Spleen (tissue), 11 donors: ENCODE results near the gene RBSN. TPM values are rescaled to one million over a fixed set of nuclear protein-coding genes. Genes with fewer than 3 reads are reported as not detected.

Experiments used
- DNase-seq: peaks from one replicate; pipeline ENCODE4 v3.0.0-alpha.2; 2020
- H3K27ac ChIP-seq, 8 donors: fragments of 200-600 bp; sonication (generic) in 7 of 8; 1 replicate in 4 of 8; 2 replicates in 4 of 8; pipeline versions ENCODE4 v1.5.0 to v1.8.0; 2016 to 2021; ENCODE audit warnings: inconsistent platforms in 4 of 8, mild to moderate bottlenecking in 4 of 8, moderate library complexity in 1 of 8
- H3K27me3 ChIP-seq, 7 donors: fragments of 200-600 bp; sonication (generic) in 6 of 7; replicated peaks in 1 of 7; 1 replicate in 4 of 7; 2 replicates in 3 of 7; pipeline versions ENCODE4 v1.5.0 to v1.8.0; 2016 to 2021; ENCODE audit warnings: inconsistent platforms in 3 of 7, mild to moderate bottlenecking in 1 of 7
- H3K36me3 ChIP-seq, 6 donors: fragments of 200-600 bp; sonication (generic) in 5 of 6; 1 replicate in 4 of 6; 2 replicates in 2 of 6; pipeline versions ENCODE4 v1.5.0 to v1.8.0; 2016 to 2021; ENCODE audit warnings: inconsistent platforms in 2 of 6
- H3K4me1 ChIP-seq, 6 donors: fragments of 200-600 bp; sonication (generic) in 5 of 6; 1 replicate in 3 of 6; 2 replicates in 3 of 6; pipeline versions ENCODE4 v1.5.0 to v1.8.0; 2016 to 2021; ENCODE audit warnings: inconsistent platforms in 3 of 6
- H3K4me3 ChIP-seq, 8 donors: fragments of 200-600 bp; sonication (generic) in 7 of 8; 1 replicate in 4 of 8; 2 replicates in 4 of 8; pipeline versions ENCODE4 v1.5.0 to v1.8.0; 2016 to 2021; ENCODE audit warnings: inconsistent platforms in 4 of 8, mild to moderate bottlenecking in 4 of 8, moderate library complexity in 2 of 8
- H3K9me3 ChIP-seq, 8 donors: fragments of 200-600 bp; sonication (generic) in 7 of 8; 1 replicate in 4 of 8; 2 replicates in 4 of 8; pipeline versions ENCODE4 v1.5.0 to v1.8.0; 2016 to 2021; ENCODE audit warnings: inconsistent platforms in 4 of 8
- CTCF ChIP-seq, 11 experiments: fragments of 200-600 bp in 7 of 11; fragments of 450-650 bp in 4 of 11; sonication (generic) in 4 of 11; IDR thresholded peaks in 8 of 11; conservative IDR thresholded peaks in 3 of 11; 1 replicate in 7 of 11; 2 replicates in 4 of 11; pipeline versions ENCODE4 v1.4.0 to v1.8.0; 2016 to 2021; ENCODE audit warnings: antibody characterized with exemption in 11 of 11, inconsistent platforms in 4 of 11, mild to moderate bottlenecking in 1 of 11
- POLR2A ChIP-seq, 3 donors: fragments of 450-650 bp; IDR thresholded peaks; one replicate each; pipeline ENCODE4 v1.5.1; 2017; ENCODE audit warnings: antibody characterized with exemption in 3 of 3, mild to moderate bottlenecking in 1 of 3
- POLR2AphosphoS5 ChIP-seq, 3 donors: sonication (generic); formaldehyde crosslinking; IDR thresholded peaks; one replicate each; pipeline ENCODE4 v1.5.1; 2017; ENCODE audit warnings: antibody characterized with exemption in 3 of 3
- WGBS, 5 donors: extraction: QIAGEN DNeasy Blood & Tissue Kit in 3 of 5; methylation state at CpG; one replicate each; pipeline versions ENCODE4 v1.1.5 to v1.1.7; 2013 to 2018; 5-methylcytosine and 5-hydroxymethylcytosine counted together
- intact Hi-C: fragments of 100-400 bp; cut with DNase I; formaldehyde crosslinking; loops from one replicate; pipeline ENCODE4 v1.15.0; 2023; ENCODE audit warnings: low total_unique reads
- polyA plus RNA-seq, 3 donors: library from polyadenylated mRNA; stranded (reverse); fragments of 200-250 nt; gene quantifications; one replicate each; pipeline ENCODE4 v1.2.1, GENCODE V29; 2013
- total RNA-seq, 7 donors: library from RNA; depleted of rRNA in 3 of 7; stranded (reverse); fragments of >200 nt in 3 of 7; fragmentation: NEBNext Ultra II Directional in 4 of 7; extraction: Animal tissue kit (Norgen Biotek cat#: 25700) in 4 of 7; gene quantifications; one replicate each; pipeline versions ENCODE4 v1.1.0 to v1.2.1, GENCODE V29; 2016 to 2021
- donor health status: healthy with polysubstance abuse.
- donor health status: DM: no; HTN: no; CAD: no; lungs with moderate emphysema.
- donor health status: DM: no; HTN: no; CAD: no.
- donor health status: Bipolar disorder and iron deficiency.
- donor health status: healthy.
- donor health status: DM: no; HTN: no; CAD: no.
- donor health status: DM: yes; HTN: yes; CAD: no.

Gene RBSN
- total and polyA plus RNA-seq, 10 donors: 4.2 to 34.5 (median 28.7) TPM

DNA sequence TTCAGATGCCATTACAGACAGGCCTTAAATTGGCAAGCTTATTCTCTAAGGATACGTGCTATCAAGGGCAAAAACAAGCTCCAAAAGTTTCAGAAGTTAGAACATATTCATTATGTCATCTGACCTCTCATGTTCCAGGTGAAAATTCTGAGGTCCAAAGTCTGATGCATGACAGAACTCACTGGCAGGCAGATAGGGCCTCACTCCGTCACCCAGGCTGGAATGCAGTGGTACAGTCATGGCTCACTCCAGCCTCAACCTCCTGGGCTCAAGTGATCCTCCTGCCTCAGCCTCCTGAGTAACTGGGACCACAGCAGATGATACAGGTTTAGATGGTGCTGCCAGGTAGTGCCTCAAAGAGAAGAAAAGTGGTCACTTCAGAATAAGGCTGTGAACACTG lies 49.4 kb downstream of the RBSN start:
- DNase-seq: no peak
- no peaks in the 10 kb centered on the region for H3K9me3 ChIP-seq
- intact Hi-C loops: loop anchor here (10.0 kb wide), 1 partner anchor 105 kb away; the partner anchor contains the start of gene NR2C2
- no peaks in the 10 kb centered on the region for H3K27me3 ChIP-seq
- TF ChIP-seq POLR2AphosphoS5 (IDR thresholded peaks at IDR 0.05) (no peak), CTCF (IDR thresholded peaks at IDR 0.05 in 8 of 11, conservative IDR thresholded peaks at IDR 0.05 in 3 of 11) (no peak), POLR2A (IDR thresholded peaks at IDR 0.05) (no peak)
- H3K4me3 ChIP-seq: no peak overlapping the region
- peaks cover 6 to 93% (median 56%) of the 10 kb centered on the region in 6 donors for H3K36me3 ChIP-seq
- H3K27ac ChIP-seq: peak overlapping the region in 3 of 8 donors; percentile 51 to 67 (median 52)
- 93 to 100% (median 94%) methylated on average over 2 of the region's 2 CpGs for WGBS, 5 donors
- peaks cover 9 to 80% (median 40%) of the 10 kb centered on the region in 6 donors for H3K4me1 ChIP-seq

GRCh38 chr3:15045667-15046066 lies 53.3 kb downstream of the RBSN start:
- TF ChIP-seq POLR2AphosphoS5 (IDR thresholded peaks at IDR 0.05) (no peak), POLR2A (IDR thresholded peaks at IDR 0.05) (no peak), CTCF (IDR thresholded peaks at IDR 0.05 in 8 of 11, conservative IDR thresholded peaks at IDR 0.05 in 3 of 11) (no peak)
- H3K4me3 ChIP-seq: no peak overlapping the region
- H3K4me1 ChIP-seq: peaks cover 12 to 59% (median 33%) of the 10 kb centered on the region in 6 donors
- no peaks in the 10 kb centered on the region for H3K9me3 ChIP-seq
- H3K27me3 ChIP-seq: no peaks in the 10 kb centered on the region
- peak overlapping the region in 6 of 8 donors; percentile 4 to 62 (median 50) for H3K27ac ChIP-seq
- intact Hi-C loops: loop anchor here (10.0 kb wide), 1 partner anchor 101 kb away; the partner anchor contains the start of gene NR2C2
- WGBS, 5 donors: 81 to 89% (median 86%) methylated on average over 1 of the region's 1 CpG
- H3K36me3 ChIP-seq: peaks cover 6 to 100% (median 79%) of the 10 kb centered on the region in 6 donors
- DNase-seq: no peak

- Histone ChIP-seq H3K4me3 (no peak overlapping the region), H3K4me1 (peaks cover 11 to 46% (median 24%) of the 10 kb centered on the region in 6 donors), H3K27ac (peak overlapping the region in 6 of 8 donors; percentile 10 to 62 (median 50)), H3K36me3 (peaks cover 6 to 100% (median 78%) of the 10 kb centered on the region in 6 donors), H3K27me3 (no peaks in the 10 kb centered on the region), H3K9me3 (no peaks in the 10 kb centered on the region)
- DNase-seq: no peak
- 45 to 51% (median 47%) methylated on average over 7 of the region's 7 CpGs for whole genome bisulfite sequencing, 5 donors
- intact Hi-C loops: loop anchor here (10.0 kb wide), 1 partner anchor 100 kb away; the partner anchor contains the start of gene NR2C2
- TF ChIP-seq CTCF (IDR thresholded peaks at IDR 0.05 in 8 of 11, conservative IDR thresholded peaks at IDR 0.05 in 3 of 11): no peak
- TF ChIP-seq POLR2A (IDR thresholded peaks at IDR 0.05): no peak
These were observed 54.6 kb downstream of the RBSN start for GRCh38 chr3:15044326-15044725.

GRCh38 chr3:15043408-15044171 lies 55.4 kb downstream of the RBSN start:
- no peak for DNase-seq
- 76 to 86% (median 84%) methylated on average over 11 of the region's 11 CpGs for WGBS, 5 donors
- H3K36me3 ChIP-seq: peaks cover 6 to 100% (median 78%) of the 10 kb centered on the region in 6 donors
- H3K9me3 ChIP-seq: no peaks in the 10 kb centered on the region
- no peaks in the 10 kb centered on the region for H3K27me3 ChIP-seq
- TF ChIP-seq POLR2A (IDR thresholded peaks at IDR 0.05) (no peak), POLR2AphosphoS5 (IDR thresholded peaks at IDR 0.05) (no peak), CTCF (IDR thresholded peaks at IDR 0.05 in 8 of 11, conservative IDR thresholded peaks at IDR 0.05 in 3 of 11) (no peak)
- peak overlapping the region in 5 of 8 donors; percentile 10 to 62 (median 52) for H3K27ac ChIP-seq
- intact Hi-C loops: loop anchor here (10.0 kb wide), 1 partner anchor 99 kb away; the partner anchor contains the start of gene NR2C2
- H3K4me3 ChIP-seq: no peak overlapping the region
- peaks cover 11 to 42% (median 24%) of the 10 kb centered on the region in 6 donors for H3K4me1 ChIP-seq
